CD4-positive, alpha-beta T cell treated with Interleukin-1 beta for 1 hour (primary cell): Measurements from ENCODE around the gene FBXL15.

Experiments
- DNase-seq, 2 donors: peaks; one replicate each; pipeline ENCODE4 v3.0.0-alpha.2; 2020 to 2022

FBXL15 gene

DNA sequence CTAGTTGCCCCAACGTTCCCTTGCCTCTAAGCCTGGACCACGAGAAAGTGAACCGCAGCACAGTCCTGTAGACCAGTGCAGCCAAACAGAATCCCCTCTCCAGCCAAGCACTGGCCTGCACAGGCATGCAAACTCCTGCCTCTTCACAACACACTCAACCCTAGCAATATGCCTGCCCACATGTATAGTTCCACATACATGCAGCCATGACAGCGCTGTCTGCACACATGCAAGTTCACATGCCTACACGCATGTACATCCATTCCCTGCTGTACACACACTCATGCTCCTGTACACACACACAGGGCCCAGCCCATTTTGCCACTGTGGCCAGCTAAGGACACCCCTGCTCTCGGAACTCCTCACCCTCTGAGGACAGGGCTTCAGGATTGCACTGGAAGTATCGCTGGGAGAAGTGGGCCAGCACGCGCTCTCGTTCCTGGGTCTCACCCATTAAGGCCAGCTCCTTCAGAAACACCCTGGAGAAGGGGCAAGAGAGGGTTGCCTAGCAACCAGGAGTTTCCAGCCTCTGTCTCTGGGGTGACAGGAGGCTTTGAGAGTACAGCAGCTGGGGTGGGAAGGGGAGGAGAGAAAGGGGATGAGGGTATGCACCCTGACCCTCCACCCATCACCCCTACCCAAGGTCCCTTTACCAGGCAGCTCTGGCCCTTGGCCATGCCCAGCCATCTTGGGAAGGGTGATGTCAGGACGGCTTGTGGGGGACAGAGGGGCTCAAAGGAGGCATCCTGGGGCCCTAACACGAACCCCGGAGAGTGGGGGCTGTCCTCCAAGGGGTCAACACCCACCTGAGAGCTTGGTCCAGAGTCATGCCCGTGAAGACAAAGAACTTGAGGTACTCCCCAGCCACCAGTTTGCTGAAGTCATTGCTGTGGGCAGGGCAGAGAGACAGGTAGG, 9.0 kb upstream of the FBXL15 start:
- no peak for DNase-seq

DNA sequence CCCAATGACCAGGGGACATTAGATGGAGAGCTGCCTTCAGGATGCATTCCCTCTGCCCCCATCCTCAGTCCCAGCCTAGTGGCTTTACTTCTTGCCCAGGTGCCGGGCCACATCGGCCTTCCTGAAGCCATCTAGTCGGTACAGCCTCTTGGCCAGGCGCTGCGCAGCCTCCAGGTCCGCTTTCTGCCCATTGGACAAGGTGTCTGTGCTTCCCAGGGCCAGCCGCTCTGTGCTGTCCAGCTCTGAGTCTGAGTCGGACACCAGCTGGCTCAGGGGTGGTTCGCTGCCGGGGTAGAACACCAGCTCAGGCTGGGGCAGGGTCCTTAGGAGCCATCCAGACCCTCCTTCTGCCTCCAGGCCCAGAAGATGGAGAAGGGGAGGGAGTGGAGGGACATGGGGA, 8.3 kb upstream of the FBXL15 start:
- no peak for DNase-seq

DNA sequence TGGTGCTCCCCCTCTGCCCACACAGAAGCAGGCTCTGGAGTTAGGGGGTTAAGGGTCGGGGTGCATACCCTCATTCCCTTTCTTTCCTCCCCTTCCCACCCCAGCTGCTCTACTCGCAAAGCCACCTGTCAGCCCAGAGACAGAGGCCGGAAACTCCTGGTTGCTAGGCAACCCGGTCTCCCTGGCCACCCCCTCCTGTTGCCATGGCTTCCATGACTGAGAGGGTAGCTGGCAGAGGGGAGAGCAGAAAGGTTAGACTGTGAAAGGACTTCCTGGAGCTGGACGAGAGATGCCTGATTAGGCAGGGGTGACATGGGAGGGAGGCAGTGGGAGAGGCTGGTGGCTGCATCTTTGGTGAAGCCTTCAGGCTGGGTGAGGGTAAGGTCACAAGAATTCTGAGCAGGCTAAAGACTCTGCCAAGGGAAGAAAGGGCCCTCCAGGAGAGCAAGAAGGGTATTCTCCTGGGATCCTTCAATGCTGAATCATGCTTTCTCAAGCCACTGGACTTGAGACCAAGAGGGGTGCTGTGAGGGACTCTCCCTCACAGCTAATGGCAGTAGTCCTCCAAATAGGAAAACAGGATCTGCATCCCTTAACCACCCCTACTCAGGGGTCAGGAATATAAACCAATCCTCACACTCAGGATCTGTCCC, 7.5 kb upstream of the FBXL15 start:
- peak; percentile 53 to 61 for DNase-seq

DNA sequence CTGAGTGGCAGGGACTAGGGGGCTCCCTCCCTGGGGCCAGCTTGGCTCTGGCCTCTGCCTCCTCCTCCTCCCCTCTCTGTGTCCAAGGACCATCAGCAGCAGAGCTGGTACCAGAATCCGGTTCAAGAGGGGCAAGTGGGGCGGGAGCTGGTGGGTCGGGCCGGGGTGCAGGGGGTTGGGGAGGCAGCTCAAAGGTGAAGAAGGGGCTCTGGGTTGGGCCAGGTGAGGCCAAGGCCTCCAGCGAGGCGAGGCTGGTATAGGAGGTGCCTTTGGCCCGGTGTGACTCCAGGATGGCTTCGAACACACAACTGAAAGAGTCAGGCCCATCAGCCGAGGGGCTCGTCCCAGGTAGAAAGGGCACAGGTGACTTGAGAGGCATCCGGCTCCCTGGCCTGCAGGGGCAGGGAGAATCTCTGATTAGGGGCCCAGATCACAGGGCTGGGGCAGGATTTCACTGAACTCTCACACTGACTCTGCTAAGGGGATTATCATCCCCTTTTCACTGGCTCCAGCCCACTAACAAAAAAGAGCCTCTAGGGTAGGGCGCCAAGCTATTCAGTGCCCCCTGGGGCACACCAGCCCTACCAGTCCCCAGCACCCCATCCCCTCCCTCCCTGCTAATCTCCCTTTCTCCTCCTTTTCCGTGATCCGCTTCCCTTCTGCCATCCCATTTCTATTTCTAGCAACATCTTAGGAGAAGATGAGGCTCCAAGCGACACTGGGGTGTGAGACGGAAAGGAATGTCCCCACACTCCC, 6.7 kb upstream of the FBXL15 start:
- DNase-seq, result no peak

DNA sequence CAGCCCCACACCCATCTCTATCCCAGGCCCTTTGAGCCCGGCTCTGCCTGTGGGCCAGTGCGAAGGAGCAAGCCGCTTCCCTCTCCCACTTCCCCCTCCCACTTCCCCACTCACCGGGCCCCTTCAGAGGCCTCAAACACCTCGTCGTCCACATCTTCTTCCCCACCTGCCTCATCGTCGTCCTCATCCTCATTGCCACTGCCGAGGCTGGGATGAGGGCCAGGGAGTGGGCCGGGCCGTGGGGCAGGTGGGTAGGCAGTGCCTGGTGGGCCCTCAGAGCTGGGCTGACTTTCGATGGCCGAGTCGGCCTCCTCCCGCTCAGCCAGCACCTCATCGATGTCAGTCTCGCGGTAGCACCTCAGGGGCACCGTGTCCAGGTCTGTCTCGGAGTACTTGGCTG, 5.9 kb upstream of the FBXL15 start:
- DNase-seq, result no peak

DNA sequence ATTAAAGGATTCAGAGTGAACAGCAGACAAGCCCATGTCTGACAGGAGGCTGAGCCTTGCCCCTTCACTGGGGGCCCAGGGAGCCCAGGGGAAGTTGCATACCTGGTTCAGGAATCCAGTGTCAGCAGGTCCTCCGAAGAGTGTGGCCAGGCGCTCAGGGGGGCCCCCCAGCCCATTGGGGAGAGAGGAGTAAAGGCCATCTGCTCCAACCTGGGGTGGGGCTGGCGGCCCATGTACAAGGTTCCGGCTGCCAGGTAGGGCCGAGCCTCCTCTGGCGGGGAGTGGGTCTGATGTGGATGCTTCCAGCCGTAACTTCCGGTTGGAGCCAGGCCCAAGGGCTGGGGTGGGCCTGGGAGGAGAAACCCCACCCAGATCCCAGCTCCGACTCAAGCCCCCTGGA, 4.4 kb upstream of the FBXL15 start:
- no peak for DNase-seq

DNA sequence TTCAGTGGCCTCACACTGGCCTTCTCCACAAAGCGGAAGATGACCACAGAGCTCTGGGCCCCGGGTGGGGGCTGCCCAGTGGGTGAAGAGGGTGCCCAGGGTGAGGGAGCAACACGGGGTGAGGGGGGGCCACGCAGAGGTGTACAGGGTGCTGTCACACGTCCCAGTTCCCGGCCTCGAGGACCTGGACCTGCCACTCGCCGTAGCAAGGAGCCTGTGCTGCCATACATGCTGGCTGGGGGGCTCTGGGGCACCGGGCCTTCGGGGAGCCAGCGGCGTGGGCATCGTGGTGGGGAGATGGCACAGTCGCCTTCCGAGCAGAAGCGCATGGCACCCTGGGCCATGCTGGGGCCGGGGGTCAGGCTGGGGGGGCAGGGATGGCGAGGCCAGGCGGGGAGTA, 3.9 kb upstream of the FBXL15 start:
- no peak for DNase-seq

DNA sequence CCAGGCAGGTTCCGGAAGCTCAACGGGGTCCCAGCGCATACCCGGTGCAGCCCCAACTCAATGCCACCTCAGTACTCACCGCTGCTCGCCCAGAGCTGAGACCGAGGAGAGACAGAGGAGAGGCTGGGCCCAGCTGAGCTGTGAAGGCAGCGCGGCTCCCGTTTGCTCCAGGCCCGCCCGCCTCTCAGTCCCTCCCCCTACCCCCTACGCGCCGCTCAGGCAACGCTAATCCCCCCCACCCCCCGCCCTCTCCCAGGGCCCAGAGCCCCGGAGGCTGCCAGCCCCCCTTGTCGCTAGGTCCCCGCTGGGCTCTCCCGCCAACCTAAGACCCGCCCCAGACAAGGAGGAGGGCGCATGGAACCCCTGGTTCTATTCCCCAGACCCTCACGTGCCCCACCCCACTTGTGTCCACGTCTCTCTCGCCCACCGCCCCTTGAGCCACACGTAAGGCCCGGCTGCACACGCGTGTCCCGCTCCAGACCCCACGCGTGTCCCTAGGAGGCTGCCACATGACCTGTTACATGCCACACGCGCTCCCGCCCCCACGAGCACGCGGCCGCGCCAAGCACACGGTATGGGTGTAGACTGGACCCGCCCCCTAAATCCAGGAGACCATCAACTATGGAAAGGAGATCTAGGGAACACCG, 1.9 kb upstream of the FBXL15 start, which contains the start of gene PSD:
TSS of gene PSD (minus strand) at position 164 of the 647 bp plus-strand sequence. CDS start 1,747 bp downstream, outside the sequence.
- no peak for DNase-seq

DNA sequence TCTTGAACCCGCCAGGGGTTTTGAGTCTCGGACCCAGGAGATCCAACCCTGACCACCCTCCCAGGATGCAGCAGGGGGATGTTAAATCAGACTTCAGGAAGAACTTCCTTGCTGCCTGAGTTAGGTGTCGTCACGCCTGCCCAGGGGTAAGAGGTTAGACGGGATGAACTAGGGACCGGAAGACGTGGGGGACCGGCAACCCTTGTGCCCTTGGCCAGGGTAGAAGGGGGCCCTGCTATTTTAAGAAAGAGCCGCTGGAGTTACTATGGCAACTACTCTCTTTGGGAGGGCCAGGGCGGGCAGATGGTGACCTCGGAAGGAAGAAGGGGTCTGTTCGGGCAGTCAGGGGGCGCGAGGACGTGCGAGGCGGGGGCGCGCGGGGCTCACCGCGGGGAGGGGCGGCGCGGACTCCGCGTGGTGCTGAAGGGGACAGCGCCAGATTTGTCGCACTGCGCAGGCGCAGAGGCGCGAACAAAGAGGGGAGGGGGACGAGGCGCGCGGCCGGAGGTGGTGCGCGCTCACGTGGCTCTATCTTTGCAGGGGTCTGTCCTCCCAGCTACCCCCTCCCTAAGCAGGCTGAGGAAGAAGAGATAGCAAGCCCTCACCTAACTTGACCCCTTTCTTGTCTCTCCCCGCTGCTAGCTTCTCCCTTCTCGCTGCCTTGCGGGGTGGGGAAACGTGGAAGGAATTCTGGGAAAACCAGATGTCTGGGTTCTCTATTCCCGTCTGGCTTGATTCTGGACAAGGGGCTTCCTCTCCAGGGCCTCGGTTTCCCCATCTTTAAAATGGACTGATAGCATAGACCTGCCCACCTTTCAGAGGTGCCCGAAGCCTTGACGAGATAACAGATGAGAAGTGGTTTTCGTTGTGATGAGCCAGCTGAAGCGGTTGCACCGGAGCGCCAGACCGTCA, 1.1 kb upstream of the FBXL15 start:
- peak; percentile 61 to 74 for DNase-seq

DNA sequence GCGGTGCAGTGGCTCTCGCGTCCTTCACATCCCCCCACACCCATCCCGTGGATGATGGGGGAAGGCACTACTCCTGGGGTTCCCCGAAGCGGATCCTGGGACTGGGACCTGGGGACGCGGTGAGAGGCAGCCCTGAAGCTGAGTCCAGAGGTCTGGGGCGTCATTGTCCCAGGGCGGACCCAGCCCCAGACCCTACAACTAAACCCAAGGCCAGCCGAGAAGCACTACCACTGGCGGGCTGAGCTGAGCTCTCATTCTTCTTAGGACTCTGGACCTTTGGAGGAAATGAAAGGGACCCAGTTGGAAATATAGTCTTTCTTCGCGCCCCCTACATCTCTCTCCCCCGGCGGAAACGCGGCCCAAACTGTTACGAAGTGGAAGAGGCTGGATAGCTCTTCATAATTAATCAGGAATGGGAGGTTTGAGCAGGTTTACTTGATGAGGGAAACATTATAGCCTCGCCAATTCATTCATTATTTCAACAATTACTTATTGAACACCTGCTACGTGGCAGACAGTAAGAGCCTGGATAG, 389 bp upstream of the FBXL15 start:
- DNase-seq, result no peak

DNA sequence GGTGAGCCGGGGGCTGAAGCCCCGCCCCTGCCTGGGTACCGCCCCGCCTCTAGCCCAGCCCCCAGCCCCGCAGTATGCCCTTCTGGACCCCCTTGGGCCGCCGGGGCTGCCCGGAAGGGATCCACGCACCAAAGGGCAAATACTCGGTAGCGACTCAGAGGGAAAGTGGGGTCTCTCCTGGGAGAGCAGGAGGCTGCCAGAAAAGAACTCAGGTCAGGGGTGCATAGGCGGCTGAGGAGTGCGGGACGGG, 796 bp downstream of the FBXL15 start:
- no peak for DNase-seq

DNA sequence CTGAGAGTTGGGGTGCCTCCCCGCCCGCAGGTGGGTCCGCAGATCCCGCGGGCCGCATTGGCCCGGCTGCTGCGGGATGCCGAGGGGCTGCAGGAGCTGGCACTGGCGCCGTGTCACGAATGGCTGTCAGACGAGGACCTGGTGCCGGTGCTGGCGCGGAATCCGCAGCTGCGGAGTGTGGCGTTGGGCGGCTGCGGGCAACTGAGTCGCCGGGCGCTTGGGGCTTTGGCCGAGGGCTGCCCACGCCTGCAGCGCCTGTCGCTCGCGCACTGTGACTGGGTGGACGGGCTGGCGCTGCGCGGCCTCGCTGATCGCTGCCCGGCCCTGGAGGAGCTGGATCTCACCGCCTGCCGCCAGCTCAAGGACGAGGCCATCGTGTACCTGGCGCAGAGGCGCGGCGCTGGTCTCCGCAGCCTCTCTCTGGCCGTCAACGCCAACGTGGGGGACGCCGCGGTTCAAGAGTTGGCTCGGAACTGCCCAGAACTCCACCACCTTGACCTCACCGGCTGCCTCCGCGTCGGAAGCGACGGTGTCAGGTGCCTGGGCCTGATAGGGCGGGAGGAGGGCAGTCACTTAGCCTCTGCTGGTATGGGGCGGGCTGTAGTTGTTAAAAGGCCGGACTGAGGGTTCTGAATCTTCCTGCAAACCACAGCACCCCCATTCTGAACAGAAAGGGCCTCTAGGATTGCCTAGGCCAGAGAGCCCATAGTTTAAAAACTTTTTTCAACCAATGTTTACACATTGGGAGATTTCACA, 1.3 kb downstream of the FBXL15 start:
- peak in 1 of 2 donors; percentile 25 for DNase-seq

DNA sequence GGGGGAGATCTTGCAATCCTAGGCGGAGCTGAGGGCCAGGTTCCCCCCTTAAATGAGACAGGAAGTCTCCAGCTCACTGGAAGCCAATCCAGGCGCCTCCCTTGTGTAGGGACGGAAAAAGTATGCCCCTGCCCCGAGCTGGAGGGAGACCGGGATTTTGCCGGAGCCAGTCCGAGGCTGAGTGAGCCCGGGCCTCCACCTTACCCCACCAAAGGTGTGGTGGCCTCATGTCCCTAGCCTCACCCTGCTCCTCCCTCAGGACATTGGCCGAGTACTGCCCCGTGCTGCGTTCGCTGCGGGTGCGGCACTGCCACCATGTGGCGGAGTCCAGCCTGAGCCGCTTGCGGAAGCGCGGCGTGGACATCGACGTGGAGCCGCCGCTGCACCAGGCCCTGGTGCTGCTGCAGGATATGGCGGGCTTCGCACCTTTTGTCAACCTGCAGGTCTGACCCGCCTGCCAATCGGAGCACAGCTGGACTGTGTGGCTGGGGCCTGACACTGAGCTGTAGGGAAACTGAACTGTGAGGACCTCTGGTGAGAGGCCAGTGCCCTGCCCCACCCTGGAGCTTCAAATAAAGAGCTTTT, 2.0 kb downstream of the FBXL15 start:
- peak; percentile 57 to 72 for DNase-seq

DNA sequence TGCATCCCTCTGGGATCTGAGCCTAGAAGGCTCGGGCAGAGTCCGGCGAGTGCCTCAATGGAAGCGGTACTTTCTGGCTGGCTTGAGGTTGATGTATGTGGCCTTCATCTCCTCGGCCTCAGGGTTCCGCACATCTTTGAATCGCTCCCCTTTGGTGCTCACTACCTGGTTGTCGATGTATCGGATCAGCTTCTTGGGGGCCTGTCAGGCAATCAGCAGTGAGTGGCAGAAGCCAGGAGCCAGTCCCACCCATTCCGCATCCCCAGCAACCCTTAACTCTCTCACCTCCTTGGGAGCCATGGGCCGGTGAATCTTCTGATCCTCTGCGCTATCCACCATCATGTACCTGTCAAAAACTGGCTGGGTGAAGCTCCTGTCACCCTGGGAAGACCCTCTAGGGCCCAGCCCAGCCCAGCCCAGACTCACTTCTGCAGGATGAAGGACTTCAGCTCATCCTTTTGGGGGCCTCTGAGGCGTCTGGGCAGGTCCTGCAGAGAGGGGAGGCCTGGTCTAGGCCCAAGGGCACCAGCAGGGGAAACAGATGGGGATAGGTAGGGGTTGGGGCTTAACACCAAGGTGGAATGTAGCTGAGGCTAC, 2.8 kb downstream of the FBXL15 start:
- DNase-seq, result no peak

DNA sequence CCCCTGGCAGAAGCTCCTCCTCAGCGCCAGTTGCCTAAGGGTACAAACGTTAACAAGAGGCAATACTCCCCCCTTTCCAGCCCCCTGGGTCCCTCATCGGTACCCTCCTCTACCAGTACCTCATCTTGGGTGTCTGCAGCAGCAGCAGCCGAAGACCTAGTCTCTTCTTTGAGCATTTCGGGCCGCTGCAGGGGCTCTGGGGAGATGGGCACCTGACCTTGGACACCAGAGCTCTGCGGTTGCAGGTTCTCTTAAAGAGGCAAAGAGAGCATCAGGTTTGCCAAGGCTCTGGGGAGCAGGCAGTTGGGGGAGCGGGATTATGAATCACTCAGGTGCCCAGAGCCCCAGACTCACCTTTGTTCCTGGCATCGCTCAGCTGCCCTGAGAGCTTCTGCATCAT, 3.5 kb downstream of the FBXL15 start:
- DNase-seq, result no peak

DNA sequence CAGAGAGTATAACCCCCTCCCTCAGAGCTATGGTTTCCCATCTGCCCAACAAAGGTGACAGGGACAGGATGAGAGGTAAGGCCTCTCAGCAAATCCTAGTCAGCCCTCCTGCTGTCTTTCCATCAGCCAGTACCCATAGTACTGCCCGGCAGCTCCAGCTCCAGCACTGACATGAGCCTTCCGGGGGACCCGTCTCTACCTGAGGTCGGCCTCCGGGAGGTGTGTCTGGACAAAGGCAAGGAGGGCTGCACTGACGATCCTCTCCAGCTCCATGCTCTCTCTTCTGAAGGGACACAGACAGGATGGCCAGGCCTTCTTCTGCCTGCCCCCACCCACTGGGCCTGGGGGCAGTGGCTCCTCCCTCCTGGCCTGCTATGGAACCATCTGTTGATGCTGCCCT, 4.3 kb downstream of the FBXL15 start:
- no peak for DNase-seq

DNA sequence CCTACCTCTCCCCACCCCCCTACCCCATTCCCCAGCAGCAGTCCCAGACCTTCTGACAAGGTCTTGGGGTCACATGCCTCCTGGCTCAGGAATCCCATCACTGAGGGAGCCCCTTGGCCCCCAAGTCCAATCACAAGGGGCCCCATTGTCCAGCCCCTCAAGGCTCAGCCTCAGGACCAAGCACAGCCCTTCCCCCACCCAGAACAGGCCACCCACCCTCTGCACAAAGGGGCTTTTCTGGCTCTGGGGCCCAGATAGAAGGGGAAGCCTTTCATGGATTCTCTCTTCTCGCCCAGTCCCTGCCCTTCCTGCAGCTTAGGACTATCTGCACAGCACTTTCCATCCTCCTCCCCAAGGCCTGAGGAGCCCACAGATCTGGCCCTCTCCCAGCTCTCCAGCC, 4.8 kb downstream of the FBXL15 start:
- DNase-seq, result no peak

DNA sequence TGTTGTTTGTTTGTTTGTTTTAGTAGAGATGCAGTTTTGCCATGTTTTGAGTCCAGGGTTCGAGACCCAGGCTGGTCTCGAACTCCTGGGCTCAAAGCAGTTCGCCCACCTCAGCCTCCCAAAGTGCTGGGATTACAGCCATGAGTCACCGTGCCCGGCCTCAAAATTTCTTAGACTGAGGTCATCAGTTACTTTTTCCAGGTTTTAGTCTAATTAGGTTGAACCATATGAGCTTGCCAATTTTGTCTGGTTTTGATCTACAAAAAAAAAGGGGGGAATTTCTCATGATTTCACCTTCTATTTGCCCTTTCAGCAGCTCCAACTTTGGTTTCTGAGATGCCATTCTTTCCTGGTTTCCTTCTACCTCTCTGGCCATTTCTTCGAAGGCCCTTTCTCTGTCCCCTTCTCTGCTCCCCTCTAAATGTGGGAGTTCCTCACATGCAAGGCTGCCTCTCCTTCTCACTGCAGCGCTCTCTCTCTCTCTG, 6.2 kb downstream of the FBXL15 start:
- DNase-seq, result no peak

DNA sequence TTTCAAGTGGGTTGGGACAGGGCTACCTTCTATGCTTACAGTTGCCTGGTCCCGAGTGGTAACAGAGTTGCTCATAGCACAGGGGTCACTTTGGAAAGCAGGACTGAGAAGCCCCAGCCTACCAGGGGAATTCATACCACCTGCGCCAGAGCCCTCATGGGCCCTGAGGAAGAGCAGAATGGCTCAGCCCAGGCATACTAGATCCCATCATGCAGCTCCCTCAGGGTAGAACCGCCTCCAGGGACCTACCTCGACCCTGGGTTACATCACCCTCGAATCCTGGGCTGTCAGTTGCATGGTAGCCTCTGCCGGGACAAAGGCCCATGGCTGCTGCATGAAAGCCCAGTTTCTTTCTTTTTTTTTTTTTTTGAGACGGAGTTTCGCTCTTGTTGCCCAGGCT, 8.8 kb downstream of the FBXL15 start:
- no peak for DNase-seq

DNA sequence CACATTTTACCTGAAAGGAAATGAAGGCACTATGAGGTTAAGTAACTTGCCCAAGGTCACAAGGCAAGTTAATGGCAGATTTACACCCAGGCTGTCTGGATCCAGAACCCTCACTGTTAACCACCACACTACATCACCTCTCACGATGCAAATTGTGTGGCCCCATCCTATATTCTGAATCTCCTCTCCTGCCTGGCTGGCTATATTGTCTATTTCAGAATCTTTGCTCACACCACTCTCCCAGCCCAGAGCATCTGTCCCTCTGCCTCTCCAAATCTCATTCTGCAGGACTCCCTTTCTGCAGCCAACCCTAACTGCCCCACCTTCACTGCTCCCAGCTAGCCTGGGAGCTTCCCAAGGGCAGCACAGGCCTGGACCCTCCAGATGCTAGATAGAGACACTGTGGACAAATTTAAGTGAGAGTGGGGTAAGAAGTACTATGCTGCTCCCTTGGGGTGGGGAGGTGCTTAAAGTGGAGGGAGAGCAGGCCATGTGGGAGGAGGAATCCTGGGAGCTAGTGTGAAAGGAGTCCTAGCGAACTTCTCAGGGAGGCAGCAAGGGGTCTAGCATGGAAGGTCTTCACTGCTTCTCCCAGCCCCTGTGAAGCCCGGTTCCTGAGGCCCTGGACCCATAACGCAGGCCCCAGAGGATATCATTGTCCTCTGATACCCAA, 11.0 kb downstream of the FBXL15 start:
- no peak for DNase-seq
